Measurements from ENCODE around the gene TCERG1. TPM values are rescaled to one million over a fixed set of nuclear protein-coding genes. Genes with fewer than 3 reads are reported as not detected.

The TCERG1 gene
- total RNA-seq, 1 donor from 2014 or later = 156 TPM

- no peaks in the 10 kb centered on the region for H3K9me3 Mint-ChIP-seq
- H3K27ac Mint-ChIP-seq = no peak overlapping the region
- no peak overlapping the region for H3K4me3 Mint-ChIP-seq
- peaks cover under 1% of the 10 kb centered on the region for H3K4me1 Mint-ChIP-seq
- H3K27me3 Mint-ChIP-seq (ENCODE audit: low read depth) = peaks cover 8% of the 10 kb centered on the region
- no peaks in the 10 kb centered on the region for H3K36me3 Mint-ChIP-seq
- TF ChIP-seq CTCF (IDR thresholded peaks at IDR 0.05; ENCODE audit: unreplicated experiment) = no peak
- DNase-seq (ENCODE audit: low spot score in 2 of 2, unreplicated experiment in 2 of 2) = no peak
Measured at GRCh38 chr5:146528236-146528635, 81.1 kb downstream of the TCERG1 start.

DNA sequence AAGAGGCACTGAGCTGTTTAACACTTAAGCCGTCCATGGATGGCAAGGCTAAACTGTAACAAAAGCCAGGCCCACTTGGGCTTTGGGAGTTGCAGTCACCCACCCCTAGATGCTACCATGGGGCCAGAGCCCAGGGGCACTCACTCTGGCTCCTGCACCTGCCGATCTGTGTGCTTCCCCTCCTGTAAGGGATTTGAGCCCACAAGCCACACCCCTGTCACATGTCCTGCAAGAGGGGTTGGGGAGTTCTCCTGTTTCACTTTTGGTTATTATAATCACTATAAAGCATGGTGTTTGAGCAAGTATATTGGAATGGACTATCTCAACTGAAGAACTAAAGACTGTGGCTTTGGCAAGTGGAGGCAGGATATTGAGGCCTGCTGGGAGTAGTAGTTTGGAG, 82.9 kb downstream of the TCERG1 start:
- no peak for DNase-seq (ENCODE audit: low spot score in 2 of 2, unreplicated experiment in 2 of 2)
- Mint-ChIP-seq H3K27me3 (ENCODE audit: low read depth) (peaks cover 2% of the 10 kb centered on the region), H3K4me3 (no peak overlapping the region), H3K27ac (no peak overlapping the region), H3K4me1 (peaks cover 3% of the 10 kb centered on the region), H3K9me3 (no peaks in the 10 kb centered on the region), H3K36me3 (no peaks in the 10 kb centered on the region)
- no peak for TF ChIP-seq CTCF (IDR thresholded peaks at IDR 0.05; ENCODE audit: unreplicated experiment)

GRCh38 chr5:146533260-146533857, 86.2 kb downstream of the TCERG1 start:
- peak; percentile 54 to 78 for DNase-seq (ENCODE audit: low spot score in 2 of 2, unreplicated experiment in 2 of 2)
- peak; percentile 84 for TF ChIP-seq CTCF (IDR thresholded peaks at IDR 0.05; ENCODE audit: unreplicated experiment)
- H3K27me3 Mint-ChIP-seq (ENCODE audit: low read depth) = peaks cover under 1% of the 10 kb centered on the region
- no peaks in the 10 kb centered on the region for H3K9me3 Mint-ChIP-seq
- no peak overlapping the region for H3K4me3 Mint-ChIP-seq
- H3K36me3 Mint-ChIP-seq = no peaks in the 10 kb centered on the region
- peaks cover 3% of the 10 kb centered on the region for H3K4me1 Mint-ChIP-seq
- no peak overlapping the region for H3K27ac Mint-ChIP-seq

DNA sequence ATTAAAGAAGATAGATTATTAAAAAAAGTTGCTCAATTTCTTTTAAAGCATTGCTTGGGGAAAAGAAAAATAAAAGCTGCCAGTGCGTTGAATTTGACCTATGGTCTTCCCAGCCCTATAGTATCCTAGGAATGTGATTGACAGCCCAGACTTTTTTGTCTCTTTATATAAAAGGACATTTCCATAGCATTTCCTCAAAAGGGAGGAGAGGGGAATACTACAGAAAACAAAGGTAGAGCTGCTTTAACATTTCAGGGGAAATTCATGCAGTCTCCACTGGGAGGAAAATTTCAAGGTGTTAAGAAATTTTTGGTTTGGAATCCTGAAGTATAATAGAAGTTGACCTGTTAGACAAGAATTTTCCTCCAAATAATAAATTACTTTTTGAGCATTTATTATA, 86.7 kb downstream of the TCERG1 start:
- DNase-seq (ENCODE audit: low spot score in 2 of 2, unreplicated experiment in 2 of 2) = no peak
- Mint-ChIP-seq H3K4me1 (peaks cover 3% of the 10 kb centered on the region), H3K36me3 (no peaks in the 10 kb centered on the region), H3K27ac (no peak overlapping the region), H3K9me3 (no peaks in the 10 kb centered on the region), H3K27me3 (ENCODE audit: low read depth) (no peaks in the 10 kb centered on the region), H3K4me3 (no peak overlapping the region)
- TF ChIP-seq CTCF (IDR thresholded peaks at IDR 0.05; ENCODE audit: unreplicated experiment) = no peak

DNA sequence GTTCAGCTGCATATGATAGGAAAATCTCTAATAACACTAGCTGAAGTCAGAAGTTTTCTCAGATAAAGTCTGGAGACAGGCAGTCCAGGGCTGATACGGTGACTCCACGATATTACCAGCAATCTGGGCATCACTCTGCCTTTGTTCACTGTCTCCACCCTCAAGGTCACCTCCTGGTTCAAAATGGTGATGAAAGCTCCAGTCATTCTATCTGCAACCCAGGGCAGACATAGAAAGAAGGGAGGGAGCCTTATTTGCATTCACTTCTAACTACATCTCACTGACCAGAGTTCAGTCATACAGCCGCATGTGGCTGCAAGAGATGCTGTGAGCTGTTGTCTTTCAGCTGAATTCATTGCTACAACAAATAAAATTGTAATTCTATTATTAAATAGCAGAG, 91.3 kb downstream of the TCERG1 start:
- no peaks in the 10 kb centered on the region for H3K36me3 Mint-ChIP-seq
- no peak overlapping the region for H3K4me3 Mint-ChIP-seq
- H3K27me3 Mint-ChIP-seq (ENCODE audit: low read depth) = no peaks in the 10 kb centered on the region
- no peaks in the 10 kb centered on the region for H3K9me3 Mint-ChIP-seq
- H3K27ac Mint-ChIP-seq = no peak overlapping the region
- DNase-seq (ENCODE audit: low spot score in 2 of 2, unreplicated experiment in 2 of 2) = no peak
- peaks cover 5% of the 10 kb centered on the region for H3K4me1 Mint-ChIP-seq
- TF ChIP-seq CTCF (IDR thresholded peaks at IDR 0.05; ENCODE audit: unreplicated experiment) = no peak

DNA sequence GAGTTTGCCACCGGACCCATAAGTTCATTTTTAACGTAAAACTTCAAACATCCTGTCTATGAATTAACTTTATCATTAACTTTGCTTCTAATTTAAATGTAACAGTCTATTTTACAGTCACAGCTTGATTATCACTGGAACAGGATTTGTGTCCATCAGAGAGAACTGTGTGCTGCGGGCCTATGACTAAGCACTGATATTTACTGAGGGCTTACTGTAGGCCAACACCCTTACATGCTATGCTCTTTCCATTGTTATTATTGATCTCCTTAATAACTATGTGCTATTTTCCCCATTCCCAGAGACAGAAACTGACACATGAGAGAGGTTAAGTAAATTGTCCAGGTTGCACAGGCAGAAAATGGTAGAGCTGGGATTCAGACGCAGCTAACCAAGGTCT, 92.8 kb downstream of the TCERG1 start:
- Mint-ChIP-seq H3K4me3 (no peak overlapping the region), H3K9me3 (no peaks in the 10 kb centered on the region)
- TF ChIP-seq CTCF (IDR thresholded peaks at IDR 0.05; ENCODE audit: unreplicated experiment) = no peak

More for the DNA sequence above, 92.8 kb downstream of the TCERG1 start:
- Mint-ChIP-seq H3K36me3 (no peaks in the 10 kb centered on the region), H3K27ac (no peak overlapping the region), H3K4me1 (peaks cover 4% of the 10 kb centered on the region), H3K27me3 (ENCODE audit: low read depth) (no peaks in the 10 kb centered on the region)
- DNase-seq (ENCODE audit: low spot score in 2 of 2, unreplicated experiment in 2 of 2) = no peak

Measured in mesothelial cell of epicardium (in vitro differentiated cells).